Rectal smooth muscle tissue (tissue), 1 donor: ENCODE results near the gene MPND.

Source experiments
- H3K27ac ChIP-seq: one replicate; pipeline ENCODE4 v1.7.0; 2013; ENCODE audit warnings: low read depth, low read length, inconsistent platforms
- H3K27me3 ChIP-seq: one replicate; pipeline ENCODE4 v1.7.0; 2013; ENCODE audit warnings: low read length; ENCODE audit not compliant: control insufficient read depth, insufficient read depth
- H3K36me3 ChIP-seq: one replicate; pipeline ENCODE4 v1.7.0; 2013; ENCODE audit warnings: low read length; ENCODE audit not compliant: control insufficient read depth, insufficient read depth
- H3K4me1 ChIP-seq: one replicate; pipeline ENCODE4 v1.7.0; 2013; ENCODE audit warnings: low read length; ENCODE audit not compliant: control insufficient read depth, insufficient read depth
- H3K4me3 ChIP-seq: one replicate; pipeline ENCODE4 v1.7.0; 2013; ENCODE audit warnings: low read length
- H3K9ac ChIP-seq: one replicate; pipeline ENCODE4 v1.7.0; 2013; ENCODE audit warnings: low read length

MPND gene

GRCh38 chr19:4374498-4375163, 31.3 kb downstream of the MPND start:
- Histone ChIP-seq H3K36me3 (no peaks in the 10 kb centered on the region), H3K4me3 (peak overlapping the region; percentile 42), H3K4me1 (peaks cover 33% of the 10 kb centered on the region), H3K27me3 (no peaks in the 10 kb centered on the region), H3K27ac (peak overlapping the region; percentile 71), H3K9ac (peak overlapping the region; percentile 45)

- peaks cover 30% of the 10 kb centered on the region for H3K4me1 ChIP-seq
- H3K9ac ChIP-seq = peak overlapping the region; percentile 45
- H3K4me3 ChIP-seq = peak overlapping the region; percentile 42
- no peaks in the 10 kb centered on the region for H3K36me3 ChIP-seq
- H3K27me3 ChIP-seq = no peaks in the 10 kb centered on the region
- H3K27ac ChIP-seq = peak overlapping the region; percentile 71
Measured at GRCh38 chr19:4375164-4376027, 32.0 kb downstream of the MPND start.

GRCh38 chr19:4376028-4376670, 32.8 kb downstream of the MPND start:
- Histone ChIP-seq H3K4me1 (peaks cover 30% of the 10 kb centered on the region), H3K27me3 (no peaks in the 10 kb centered on the region), H3K27ac (peak overlapping the region; percentile 27), H3K9ac (no peak overlapping the region), H3K4me3 (peak overlapping the region; percentile 1), H3K36me3 (no peaks in the 10 kb centered on the region)

- H3K4me3 ChIP-seq = no peak overlapping the region
- peaks cover 30% of the 10 kb centered on the region for H3K4me1 ChIP-seq
- no peaks in the 10 kb centered on the region for H3K27me3 ChIP-seq
- no peak overlapping the region for H3K9ac ChIP-seq
- no peak overlapping the region for H3K27ac ChIP-seq
- no peaks in the 10 kb centered on the region for H3K36me3 ChIP-seq
Measured at GRCh38 chr19:4376671-4376990, 33.3 kb downstream of the MPND start.

- H3K4me3 ChIP-seq = no peak overlapping the region
- peaks cover 30% of the 10 kb centered on the region for H3K4me1 ChIP-seq
- no peak overlapping the region for H3K9ac ChIP-seq
- H3K36me3 ChIP-seq = no peaks in the 10 kb centered on the region
- no peaks in the 10 kb centered on the region for H3K27me3 ChIP-seq
- H3K27ac ChIP-seq = no peak overlapping the region
Measured at GRCh38 chr19:4376991-4377781, 33.8 kb downstream of the MPND start.

- Histone ChIP-seq H3K27ac (no peak overlapping the region), H3K36me3 (peaks cover 6% of the 10 kb centered on the region), H3K4me1 (peaks cover 24% of the 10 kb centered on the region), H3K4me3 (no peak overlapping the region), H3K9ac (no peak overlapping the region), H3K27me3 (no peaks in the 10 kb centered on the region)
Measured at GRCh38 chr19:4378886-4379285, 35.5 kb downstream of the MPND start.

GRCh38 chr19:4379383-4380253, 36.3 kb downstream of the MPND start:
- peaks cover 6% of the 10 kb centered on the region for H3K36me3 ChIP-seq
- peaks cover 21% of the 10 kb centered on the region for H3K4me1 ChIP-seq
- no peaks in the 10 kb centered on the region for H3K27me3 ChIP-seq
- H3K4me3 ChIP-seq = no peak overlapping the region
- H3K9ac ChIP-seq = no peak overlapping the region
- H3K27ac ChIP-seq = no peak overlapping the region

GRCh38 chr19:4380254-4380727, 36.9 kb downstream of the MPND start:
- no peak overlapping the region for H3K4me3 ChIP-seq

GRCh38 chr19:4385291-4386040, 42.1 kb downstream of the MPND start:
- H3K4me1 ChIP-seq = peaks cover 20% of the 10 kb centered on the region
- peaks cover 8% of the 10 kb centered on the region for H3K36me3 ChIP-seq
- no peak overlapping the region for H3K9ac ChIP-seq
- H3K27me3 ChIP-seq = no peaks in the 10 kb centered on the region
- no peak overlapping the region for H3K4me3 ChIP-seq
- no peak overlapping the region for H3K27ac ChIP-seq

More at GRCh38 chr19:4380254-4380727, 36.9 kb downstream of the MPND start:
- Histone ChIP-seq H3K27ac (no peak overlapping the region), H3K36me3 (peaks cover 8% of the 10 kb centered on the region), H3K27me3 (no peaks in the 10 kb centered on the region), H3K4me1 (peaks cover 15% of the 10 kb centered on the region), H3K9ac (no peak overlapping the region)

- Histone ChIP-seq H3K4me1 (peaks cover 27% of the 10 kb centered on the region), H3K36me3 (peaks cover 8% of the 10 kb centered on the region), H3K9ac (no peak overlapping the region), H3K27me3 (no peaks in the 10 kb centered on the region), H3K4me3 (no peak overlapping the region), H3K27ac (no peak overlapping the region)
Measured at GRCh38 chr19:4386041-4386782, 42.9 kb downstream of the MPND start.
